Osteocyte (in vitro differentiated cells): ENCODE data around the gene CYYR1. TPM values are rescaled to one million over a fixed set of nuclear protein-coding genes. Genes with fewer than 3 reads are reported as not detected.

ENCODE experiments used
- DNase-seq: peaks from one replicate; pipeline ENCODE4 v3.0.0; 2021; ENCODE audit warnings: mixed read lengths; ENCODE audit not compliant: unreplicated experiment; ENCODE audit errors: extremely low spot score
- H3K27ac Mint-ChIP-seq: one replicate; pipeline ENCODE4 v1.8.0; 2021; ENCODE audit warnings: mild to moderate bottlenecking, mixed read lengths; ENCODE audit not compliant: unreplicated experiment
- H3K27me3 Mint-ChIP-seq: one replicate; pipeline ENCODE4 v1.8.0; 2021; ENCODE audit warnings: mixed read lengths; ENCODE audit not compliant: unreplicated experiment
- H3K36me3 Mint-ChIP-seq: one replicate; pipeline ENCODE4 v1.8.0; 2021; ENCODE audit warnings: mixed read lengths; ENCODE audit not compliant: unreplicated experiment
- H3K4me1 Mint-ChIP-seq: one replicate; pipeline ENCODE4 v1.8.0; 2021; ENCODE audit warnings: mixed read lengths; ENCODE audit not compliant: unreplicated experiment
- H3K4me3 Mint-ChIP-seq: one replicate; pipeline ENCODE4 v1.8.0; 2021; ENCODE audit warnings: mild to moderate bottlenecking, moderate library complexity, mixed read lengths; ENCODE audit not compliant: unreplicated experiment
- H3K9me3 Mint-ChIP-seq: one replicate; pipeline ENCODE4 v1.8.0; 2021; ENCODE audit warnings: mixed read lengths; ENCODE audit not compliant: unreplicated experiment
- CTCF ChIP-seq: fragments of 200-600 bp; sonication (generic); IDR thresholded peaks from 2 replicates; pipeline ENCODE4 v1.5.0; 2021; ENCODE audit warnings: antibody characterized with exemption, mild to moderate bottlenecking, moderate library complexity
- total RNA-seq: library from RNA; stranded (reverse); gene quantifications from 2 replicates; pipeline ENCODE4 v1.2.1, GENCODE V29; 2021

CYYR1 gene
- total RNA-seq, 1 donor from 2014 or later: 4.7 TPM

GRCh38 chr21:26565546-26565945 is 7.5 kb downstream of the CYYR1 start:
- H3K27ac Mint-ChIP-seq: no peak overlapping the region
- no peaks in the 10 kb centered on the region for H3K4me1 Mint-ChIP-seq
- H3K9me3 Mint-ChIP-seq: no peaks in the 10 kb centered on the region
- H3K36me3 Mint-ChIP-seq: no peaks in the 10 kb centered on the region
- no peak for DNase-seq
- no peaks in the 10 kb centered on the region for H3K27me3 Mint-ChIP-seq
- H3K4me3 Mint-ChIP-seq: no peak overlapping the region
- no peak for TF ChIP-seq CTCF

- H3K4me3 Mint-ChIP-seq: no peak overlapping the region
These were observed 8.0 kb downstream of the CYYR1 start for GRCh38 chr21:26565111-26565510.

GRCh38 chr21:26563856-26564503 is 9.1 kb downstream of the CYYR1 start:
- H3K27ac Mint-ChIP-seq: no peak overlapping the region
- no peak for TF ChIP-seq CTCF

More at GRCh38 chr21:26565111-26565510, 8.0 kb downstream of the CYYR1 start:
- no peak for DNase-seq
- Mint-ChIP-seq H3K27me3 (no peaks in the 10 kb centered on the region), H3K27ac (no peak overlapping the region), H3K4me1 (no peaks in the 10 kb centered on the region), H3K36me3 (no peaks in the 10 kb centered on the region), H3K9me3 (no peaks in the 10 kb centered on the region)
- no peak for TF ChIP-seq CTCF

GRCh38 chr21:26560612-26561011 is 12.5 kb downstream of the CYYR1 start:
- Mint-ChIP-seq H3K4me3 (no peak overlapping the region), H3K4me1 (no peaks in the 10 kb centered on the region), H3K27ac (no peak overlapping the region), H3K9me3 (no peaks in the 10 kb centered on the region), H3K36me3 (peaks cover 6% of the 10 kb centered on the region), H3K27me3 (no peaks in the 10 kb centered on the region)
- DNase-seq: no peak
- TF ChIP-seq CTCF: no peak

More at GRCh38 chr21:26563856-26564503, 9.1 kb downstream of the CYYR1 start:
- no peaks in the 10 kb centered on the region for H3K4me1 Mint-ChIP-seq
- H3K36me3 Mint-ChIP-seq: no peaks in the 10 kb centered on the region
- H3K27me3 Mint-ChIP-seq: no peaks in the 10 kb centered on the region
- no peaks in the 10 kb centered on the region for H3K9me3 Mint-ChIP-seq
- no peak overlapping the region for H3K4me3 Mint-ChIP-seq
- DNase-seq: no peak

GRCh38 chr21:26559099-26559498 is 14.0 kb downstream of the CYYR1 start:
- Mint-ChIP-seq H3K9me3 (no peaks in the 10 kb centered on the region), H3K4me1 (no peaks in the 10 kb centered on the region), H3K4me3 (no peak overlapping the region), H3K36me3 (peaks cover 6% of the 10 kb centered on the region), H3K27me3 (no peaks in the 10 kb centered on the region), H3K27ac (no peak overlapping the region)
- TF ChIP-seq CTCF: no peak
- DNase-seq: no peak
